ENCODE results near the gene BCOR.

Gene BCOR

GRCh38 chrX:40131654-40132337, 34.0 kb upstream of the BCOR start:
- TF ChIP-seq CTCF (IDR thresholded peaks at IDR 0.05; ENCODE audit: low read depth, low read length, missing control alignments) = no peak
- in situ Hi-C loops (cut with HindIII; ENCODE audit: low sequenced_read_pairs) = no loop called here
- DNase-seq (ENCODE audit: low read depth) = no peak
- no peak overlapping the region for H3K4me3 ChIP-seq (ENCODE audit: low read depth, low read length)

GRCh38 chrX:40130207-40130606, 32.4 kb upstream of the BCOR start:
- no peak overlapping the region for H3K4me3 ChIP-seq (ENCODE audit: low read depth, low read length)
- DNase-seq (ENCODE audit: low read depth) = peak; percentile 20
- no peak for TF ChIP-seq CTCF (IDR thresholded peaks at IDR 0.05; ENCODE audit: low read depth, low read length, missing control alignments)
- in situ Hi-C loops (cut with HindIII; ENCODE audit: low sequenced_read_pairs) = no loop called here

- DNase-seq (ENCODE audit: low read depth) = no peak
- in situ Hi-C loops (cut with HindIII; ENCODE audit: low sequenced_read_pairs) = no loop called here
- TF ChIP-seq CTCF (IDR thresholded peaks at IDR 0.05; ENCODE audit: low read depth, low read length, missing control alignments) = no peak
- no peak overlapping the region for H3K4me3 ChIP-seq (ENCODE audit: low read depth, low read length)
Measured at GRCh38 chrX:40127052-40127451, 29.3 kb upstream of the BCOR start.

- DNase-seq (ENCODE audit: low read depth) = no peak
- TF ChIP-seq CTCF (IDR thresholded peaks at IDR 0.05; ENCODE audit: low read depth, low read length, missing control alignments) = no peak
- in situ Hi-C loops (cut with HindIII; ENCODE audit: low sequenced_read_pairs) = no loop called here
- no peak overlapping the region for H3K4me3 ChIP-seq (ENCODE audit: low read depth, low read length)
Measured at GRCh38 chrX:40122487-40122886, 24.7 kb upstream of the BCOR start.

- H3K4me3 ChIP-seq (ENCODE audit: low read depth, low read length) = no peak overlapping the region
- no peak for TF ChIP-seq CTCF (IDR thresholded peaks at IDR 0.05; ENCODE audit: low read depth, low read length, missing control alignments)
- in situ Hi-C loops (cut with HindIII; ENCODE audit: low sequenced_read_pairs) = no loop called here
- no peak for DNase-seq (ENCODE audit: low read depth)
Measured at GRCh38 chrX:40121618-40122017, 23.9 kb upstream of the BCOR start.

GRCh38 chrX:40120838-40121580, 23.3 kb upstream of the BCOR start:
- in situ Hi-C loops (cut with HindIII; ENCODE audit: low sequenced_read_pairs) = no loop called here
- TF ChIP-seq CTCF (IDR thresholded peaks at IDR 0.05; ENCODE audit: low read depth, low read length, missing control alignments) = no peak
- H3K4me3 ChIP-seq (ENCODE audit: low read depth, low read length) = no peak overlapping the region
- DNase-seq (ENCODE audit: low read depth) = no peak
